GM18499 (cell line): ENCODE data around the gene PLPPR4.

Source experiments
- ATAC-seq: cut with Tn5 transposase; IDR thresholded peaks from one replicate; pipeline ENCODE4 v1.9.1; 2021; ENCODE audit warnings: moderate number of reproducible peaks; ENCODE audit not compliant: insufficient read depth, unreplicated experiment

PLPPR4 gene

DNA sequence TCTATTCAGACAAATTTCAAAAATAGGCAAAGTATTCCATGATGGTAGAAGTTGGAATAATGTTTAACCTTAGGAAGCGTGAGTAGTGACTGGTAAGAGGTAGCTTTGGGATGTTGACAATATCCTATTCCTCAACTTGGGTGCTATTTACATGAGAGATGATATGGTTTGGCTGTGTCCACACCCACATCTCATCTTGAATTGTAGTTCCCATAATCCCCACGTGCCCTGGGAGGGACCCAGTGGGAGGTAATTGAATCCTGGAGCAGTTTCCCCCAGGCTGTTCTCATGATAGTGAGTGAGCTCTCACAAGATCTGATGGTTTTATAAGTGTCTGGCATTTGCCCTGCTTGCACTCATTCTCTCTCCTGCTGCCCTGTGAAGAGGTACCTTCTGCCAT, 67.3 kb downstream of the PLPPR4 start:
- ATAC-seq: no peak

DNA sequence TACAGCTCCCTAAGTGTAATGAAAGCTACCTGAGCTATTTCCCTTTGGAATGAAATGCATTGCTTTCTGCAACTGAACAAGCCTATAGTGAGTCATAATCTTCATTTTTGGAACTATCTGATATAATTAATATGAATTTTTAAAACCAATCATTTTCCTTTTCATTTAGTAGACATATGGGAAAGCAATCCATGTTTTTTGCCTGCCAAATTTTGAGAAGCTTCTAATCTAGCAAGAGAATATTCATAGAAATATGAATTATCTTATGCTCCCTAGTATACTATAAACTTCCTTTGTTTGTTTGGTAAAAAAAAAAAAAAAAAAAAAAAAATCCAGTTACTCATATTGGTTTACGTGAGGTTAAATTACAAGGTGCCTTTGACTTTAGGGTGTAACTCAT, 68.3 kb downstream of the PLPPR4 start:
- ATAC-seq: no peak

DNA sequence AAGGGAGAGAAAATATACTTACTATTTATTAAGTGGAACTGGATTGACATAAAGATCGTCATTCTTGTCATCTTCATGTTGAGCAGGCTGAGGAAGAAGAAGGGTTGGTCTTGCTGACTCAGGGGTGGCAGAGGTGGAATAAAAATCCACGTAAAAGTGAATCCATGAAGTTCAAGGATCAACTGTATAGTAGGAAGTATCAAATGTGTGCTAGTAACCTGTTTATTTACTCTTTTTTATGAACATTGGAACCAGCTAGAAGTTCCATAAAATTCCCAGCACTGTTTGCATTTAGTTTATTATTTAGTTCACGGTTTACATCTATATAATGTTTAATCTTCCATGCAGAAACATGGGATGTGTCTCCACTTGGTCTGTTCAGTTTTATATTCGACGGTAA, 70.7 kb downstream of the PLPPR4 start:
- ATAC-seq: no peak

- no peak for ATAC-seq
Measured at GRCh38 chr1:99347041-99347684, 82.9 kb downstream of the PLPPR4 start.

GRCh38 chr1:99348397-99349132, 84.3 kb downstream of the PLPPR4 start:
- ATAC-seq: no peak

GRCh38 chr1:99352821-99353220, 88.5 kb downstream of the PLPPR4 start:
- ATAC-seq: no peak

DNA sequence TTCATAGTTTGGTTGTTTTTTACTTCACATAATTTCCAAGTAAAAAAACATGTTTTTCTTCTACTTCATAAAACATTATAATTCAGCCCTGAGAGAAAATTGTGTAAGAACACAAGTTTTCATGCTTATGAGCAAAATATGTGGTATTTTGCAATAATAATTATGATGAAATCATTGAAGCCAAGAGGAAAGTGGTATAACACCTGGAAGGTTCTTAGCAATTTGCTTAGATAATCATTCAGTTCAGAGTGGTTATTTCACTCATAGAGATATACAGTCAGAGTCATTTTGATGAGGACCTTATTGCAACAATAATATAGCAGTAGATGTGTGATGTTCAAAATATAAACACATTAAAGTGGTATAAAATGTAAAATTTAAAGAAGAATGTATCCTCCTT, 94.5 kb downstream of the PLPPR4 start:
- ATAC-seq: no peak
